BLaER1 treated with 17β-estradiol and CSF1 and Interleukin-3, amounts not matched to agents 10 nM and 100 nM (cell line): Measurements from ENCODE around the gene FRMD7.
"Not testable (repeated sequence)": the region's sequence is repeated elsewhere in the genome, so short reads cannot be mapped to it uniquely, and the experiment has no call there.

ENCODE experiments used
- H3K27ac ChIP-seq, 11 experiments: shearing (Covaris generic); formaldehyde crosslinking; 2 replicates each; pipeline ENCODE4 v1.8.1; 2022
- H3K27me3 ChIP-seq, 11 experiments: shearing (Covaris generic); formaldehyde crosslinking; 2 replicates each; pipeline ENCODE4 v1.8.1; 2022
- H3K36me3 ChIP-seq, 11 experiments: shearing (Covaris generic); formaldehyde crosslinking; 2 replicates each; pipeline ENCODE4 v1.8.1; 2022
- H3K4me1 ChIP-seq, 10 experiments: shearing (Covaris generic); formaldehyde crosslinking; 2 replicates each; pipeline ENCODE4 v1.8.1; 2022
- H3K4me2 ChIP-seq, 11 experiments: shearing (Covaris generic); formaldehyde crosslinking; 2 replicates each; pipeline ENCODE4 v1.8.1; 2022
- H3K4me3 ChIP-seq, 10 experiments: shearing (Covaris generic); formaldehyde crosslinking; 2 replicates each; pipeline ENCODE4 v1.8.1; 2022
- H3K9ac ChIP-seq, 11 experiments: shearing (Covaris generic); formaldehyde crosslinking; 2 replicates each; pipeline ENCODE4 v1.8.1; 2022
- H3K9me3 ChIP-seq, 11 experiments: shearing (Covaris generic); formaldehyde crosslinking; replicated peaks in 1 of 11; 2 replicates each; pipeline ENCODE4 v1.8.1; 2022
- H4K20me1 ChIP-seq, 11 experiments: shearing (Covaris generic); formaldehyde crosslinking; 2 replicates each; pipeline ENCODE4 v1.8.1; 2022
- Cebpa-rat ChIP-seq, 11 experiments: shearing (Covaris generic); IDR thresholded peaks; 2 replicates each; pipeline ENCODE4 v1.8.1; 2022

Gene FRMD7, protein sequence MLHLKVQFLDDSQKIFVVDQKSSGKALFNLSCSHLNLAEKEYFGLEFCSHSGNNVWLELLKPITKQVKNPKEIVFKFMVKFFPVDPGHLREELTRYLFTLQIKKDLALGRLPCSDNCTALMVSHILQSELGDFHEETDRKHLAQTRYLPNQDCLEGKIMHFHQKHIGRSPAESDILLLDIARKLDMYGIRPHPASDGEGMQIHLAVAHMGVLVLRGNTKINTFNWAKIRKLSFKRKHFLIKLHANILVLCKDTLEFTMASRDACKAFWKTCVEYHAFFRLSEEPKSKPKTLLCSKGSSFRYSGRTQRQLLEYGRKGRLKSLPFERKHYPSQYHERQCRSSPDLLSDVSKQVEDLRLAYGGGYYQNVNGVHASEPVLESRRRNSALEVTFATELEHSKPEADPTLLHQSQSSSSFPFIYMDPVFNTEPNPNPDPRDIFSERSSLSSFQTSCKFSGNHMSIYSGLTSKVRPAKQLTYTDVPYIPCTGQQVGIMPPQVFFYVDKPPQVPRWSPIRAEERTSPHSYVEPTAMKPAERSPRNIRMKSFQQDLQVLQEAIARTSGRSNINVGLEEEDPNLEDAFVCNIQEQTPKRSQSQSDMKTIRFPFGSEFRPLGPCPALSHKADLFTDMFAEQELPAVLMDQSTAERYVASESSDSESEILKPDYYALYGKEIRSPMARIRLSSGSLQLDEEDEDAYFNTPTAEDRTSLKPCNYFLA

GRCh38 chrX:132127743-132128142 lies at the start of gene FRMD7:
FRMD7 (minus strand) TSS chrX:132128020; CDS start chrX:132127844, 176 bp downstream.
- Histone ChIP-seq H3K27ac (no peak within 1 kb of the TSS), H3K4me1 (peaks cover 0 to 10% (median 7%) of the 10 kb centered on the region in 10 experiments; a peak in 6 of 20 replicates), H3K9me3 (peaks cover 0 to 6% (median 0%) of the 10 kb centered on the region in 11 experiments; a peak in 1 of 22 replicates), H4K20me1 (peaks cover 0 to 9% (median 0%) of the 10 kb centered on the region in 11 experiments; a peak in 3 of 22 replicates), H3K4me2 (no peak within 1 kb of the TSS), H3K4me3 (no peak within 1 kb of the TSS), H3K27me3 (peaks cover 70 to 88% (median 81%) of the 10 kb centered on the region in 11 experiments), H3K36me3 (no peaks in the 10 kb centered on the region), H3K9ac (no peak within 1 kb of the TSS)
- TF ChIP-seq Cebpa-rat (IDR thresholded peaks at IDR 0.05) = no peak

DNA sequence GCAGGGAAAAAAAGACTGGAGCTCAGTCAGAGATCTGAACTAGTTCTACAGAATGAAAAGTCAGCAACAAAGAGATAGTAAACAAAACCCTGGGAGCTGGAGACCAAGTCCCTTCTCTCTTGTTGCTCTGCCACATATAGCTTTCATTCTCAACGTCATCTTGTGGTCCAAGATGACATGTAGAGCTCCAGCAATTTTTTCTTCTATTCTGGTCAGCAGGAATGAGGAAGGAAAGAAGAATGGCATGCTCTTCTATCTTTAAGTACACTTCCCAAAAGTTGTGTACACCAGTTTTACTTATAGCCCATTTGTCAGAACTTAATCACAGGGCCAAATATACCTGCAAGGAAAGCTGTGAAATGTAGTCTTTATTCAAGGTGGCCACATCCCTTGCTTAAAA lies 45.8 kb upstream of the FRMD7 start:
- Histone ChIP-seq H3K4me3 (no peak overlapping the region), H3K9me3 (0 out of 22 replicates have a peak, but pooled peaks cover 0 to 9% (median 0%) of the 10 kb centered on the region in 11 experiments), H4K20me1 (no peaks in the 10 kb centered on the region; a peak in 3 of 22 replicates), H3K4me1 (peaks cover 0 to 14% (median 6%) of the 10 kb centered on the region in 10 experiments; a peak in 9 of 20 replicates), H3K27ac (no peak overlapping the region; a peak in 1 of 22 replicates), H3K9ac (no peak overlapping the region), H3K36me3 (no peaks in the 10 kb centered on the region), H3K4me2 (peak overlapping the region in 3 of 11 experiments; percentile 17 to 48 (median 28); a peak in 4 of 22 replicates), H3K27me3 (peaks cover 91 to 100% (median 100%) of the 10 kb centered on the region in 11 experiments)
- TF ChIP-seq Cebpa-rat (IDR thresholded peaks at IDR 0.05) = no peak

DNA sequence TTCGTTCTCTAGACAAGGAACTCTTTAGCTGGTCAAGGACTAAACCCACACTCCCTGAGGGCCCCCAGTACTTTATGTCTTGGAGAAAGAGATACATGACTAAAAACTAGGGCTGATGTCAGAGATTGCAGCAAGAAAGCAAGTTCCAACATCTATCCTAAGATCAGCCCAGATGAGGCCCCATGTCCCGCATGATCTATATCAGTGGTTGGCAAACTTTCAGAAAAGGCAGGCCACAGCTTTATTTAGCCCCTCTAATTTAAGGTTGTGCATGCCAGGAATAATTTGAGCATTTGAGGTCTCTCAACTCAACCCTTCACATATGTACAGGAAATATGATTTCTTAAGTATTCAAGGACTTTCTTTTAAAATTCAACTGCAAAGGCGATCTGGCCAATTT lies 44.1 kb upstream of the FRMD7 start:
- Histone ChIP-seq H3K27me3 (peaks cover 98 to 100% (median 100%) of the 10 kb centered on the region in 11 experiments), H3K27ac (no peak overlapping the region), H3K36me3 (no peaks in the 10 kb centered on the region), H3K9ac (no peak overlapping the region), H3K4me1 (peaks cover 0 to 14% (median 6%) of the 10 kb centered on the region in 10 experiments; a peak in 9 of 20 replicates), H3K4me2 (peak overlapping the region in 5 of 11 experiments; percentile 2 to 28 (median 16); a peak in 4 of 22 replicates), H3K4me3 (no peak overlapping the region), H3K9me3 (0 out of 22 replicates have a peak, but pooled peaks cover 0 to 2% (median 0%) of the 10 kb centered on the region in 11 experiments), H4K20me1 (no peaks in the 10 kb centered on the region; a peak in 3 of 22 replicates)
- TF ChIP-seq Cebpa-rat (IDR thresholded peaks at IDR 0.05) = no peak

DNA sequence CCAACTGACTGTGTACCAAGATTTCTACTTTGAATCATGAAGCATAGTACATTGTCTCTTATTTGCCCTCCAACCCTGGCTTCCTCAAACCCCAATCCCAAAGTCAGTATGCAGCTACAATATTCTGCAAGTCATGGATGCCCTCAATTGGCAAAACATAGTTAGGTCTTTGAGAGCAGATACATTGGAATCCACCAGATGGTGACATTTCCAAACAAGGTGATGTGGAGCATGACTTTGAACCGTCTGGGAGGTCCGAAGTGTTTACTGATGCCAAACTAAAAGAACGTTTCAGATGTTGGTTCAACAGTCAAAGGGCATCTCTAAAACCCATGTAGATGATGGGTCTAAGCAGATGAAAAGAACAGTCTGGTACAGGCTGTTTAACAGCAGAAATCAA lies 43.7 kb upstream of the FRMD7 start:
- H3K4me2 ChIP-seq = peak overlapping the region in 4 of 11 experiments; percentile 2 to 28 (median 10); a peak in 1 of 22 replicates
- peaks cover 96 to 100% (median 100%) of the 10 kb centered on the region in 11 experiments for H3K27me3 ChIP-seq
- no peak overlapping the region for H3K27ac ChIP-seq
- no peak overlapping the region for H3K4me3 ChIP-seq
- no peak overlapping the region for H3K9ac ChIP-seq
- TF ChIP-seq Cebpa-rat (IDR thresholded peaks at IDR 0.05) = no peak
- H4K20me1 ChIP-seq = no peaks in the 10 kb centered on the region; a peak in 3 of 22 replicates
- H3K36me3 ChIP-seq = no peaks in the 10 kb centered on the region
- H3K4me1 ChIP-seq = peaks cover 0 to 14% (median 6%) of the 10 kb centered on the region in 10 experiments; a peak in 9 of 20 replicates
- 0 out of 22 replicates have a peak, but pooled peaks cover 0 to under 1% (median 0%) of the 10 kb centered on the region in 11 experiments for H3K9me3 ChIP-seq

DNA sequence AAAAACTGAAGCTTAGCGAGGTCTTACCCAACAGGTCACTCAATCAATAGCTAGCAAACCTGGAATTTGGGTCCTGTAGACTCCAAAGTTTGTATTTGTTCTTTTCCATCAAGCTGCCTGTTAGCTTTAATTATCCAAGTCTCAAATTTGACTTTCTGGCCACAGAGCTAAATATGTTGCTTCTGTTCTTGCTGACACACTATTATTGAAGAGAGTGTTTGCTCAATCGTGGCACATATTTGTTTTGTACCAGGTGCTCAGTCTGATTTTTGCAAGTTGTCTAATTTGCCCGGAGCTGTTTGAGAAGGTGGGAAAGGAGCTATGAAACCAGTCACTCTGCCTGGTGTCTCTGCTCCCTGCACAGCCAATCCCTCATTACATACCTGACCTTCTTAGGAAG lies 41.7 kb upstream of the FRMD7 start:
- Histone ChIP-seq H3K9ac (no peak overlapping the region), H3K4me1 (peaks cover 0 to 14% (median 6%) of the 10 kb centered on the region in 10 experiments; a peak in 9 of 20 replicates), H3K27me3 (peaks cover 83 to 100% (median 95%) of the 10 kb centered on the region in 11 experiments), H3K9me3 (peaks cover 8 to 20% (median 14%) of the 10 kb centered on the region in 11 experiments; a peak in 21 of 22 replicates), H3K27ac (no peak overlapping the region), H3K4me3 (no peak overlapping the region), H3K36me3 (no peaks in the 10 kb centered on the region), H3K4me2 (no peak overlapping the region), H4K20me1 (no peaks in the 10 kb centered on the region; a peak in 3 of 22 replicates)
- no peak for TF ChIP-seq Cebpa-rat (IDR thresholded peaks at IDR 0.05)

DNA sequence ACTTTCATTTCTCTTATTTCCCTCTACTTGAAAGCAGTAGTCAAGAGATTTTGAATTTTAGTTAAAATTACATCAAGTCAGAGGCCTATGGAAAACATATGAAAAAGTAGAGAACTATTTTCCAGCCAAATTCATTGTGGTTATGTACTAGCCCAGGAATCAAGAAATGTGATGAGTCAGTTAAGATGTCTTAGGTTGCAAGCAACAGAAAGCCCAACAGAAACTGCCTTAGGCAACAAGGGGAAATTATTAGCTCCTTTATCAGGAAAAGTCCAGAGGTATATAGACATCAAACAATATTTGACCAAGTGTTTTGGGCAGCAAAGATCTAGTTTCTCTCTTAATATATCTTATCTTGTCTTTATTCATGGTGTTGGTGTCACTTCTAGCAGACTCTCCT lies 37.8 kb upstream of the FRMD7 start:
- no peak overlapping the region for H3K4me3 ChIP-seq
- TF ChIP-seq Cebpa-rat (IDR thresholded peaks at IDR 0.05) = no peak
- no peak overlapping the region for H3K27ac ChIP-seq
- peaks cover 44 to 79% (median 65%) of the 10 kb centered on the region in 11 experiments for H3K27me3 ChIP-seq
- H3K4me1 ChIP-seq = no peaks in the 10 kb centered on the region
- no peaks in the 10 kb centered on the region for H3K36me3 ChIP-seq
- no peak overlapping the region for H3K4me2 ChIP-seq
- H3K9ac ChIP-seq = no peak overlapping the region
- peaks cover 26 to 45% (median 38%) of the 10 kb centered on the region in 11 experiments for H3K9me3 ChIP-seq
- H4K20me1 ChIP-seq = no peaks in the 10 kb centered on the region; a peak in 1 of 22 replicates

DNA sequence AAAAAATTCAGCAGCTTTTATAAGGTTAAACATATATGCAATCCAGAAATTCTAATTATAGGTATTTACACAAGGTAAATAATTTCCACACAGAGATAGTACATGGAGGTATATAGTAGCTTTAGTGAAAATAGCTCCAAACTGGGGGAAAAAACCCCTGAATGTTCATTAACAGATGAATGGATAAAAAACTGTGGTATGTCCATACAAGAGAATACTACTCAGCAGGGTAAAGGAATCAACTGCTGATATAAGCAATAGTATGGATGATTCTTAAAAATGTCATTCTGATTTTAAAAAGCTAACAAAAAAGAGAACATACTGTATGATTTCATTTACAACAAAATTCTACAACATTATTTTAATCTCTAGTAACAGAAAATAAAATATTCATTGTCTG lies 37.2 kb upstream of the FRMD7 start:
- Histone ChIP-seq H4K20me1 (no peaks in the 10 kb centered on the region; a peak in 1 of 22 replicates), H3K27ac (no peak overlapping the region), H3K27me3 (peaks cover 38 to 72% (median 59%) of the 10 kb centered on the region in 11 experiments), H3K4me1 (no peaks in the 10 kb centered on the region), H3K4me3 (no peak overlapping the region), H3K9me3 (peaks cover 26 to 45% (median 38%) of the 10 kb centered on the region in 11 experiments), H3K4me2 (no peak overlapping the region), H3K9ac (no peak overlapping the region), H3K36me3 (no peaks in the 10 kb centered on the region)
- TF ChIP-seq Cebpa-rat (IDR thresholded peaks at IDR 0.05) = no peak

DNA sequence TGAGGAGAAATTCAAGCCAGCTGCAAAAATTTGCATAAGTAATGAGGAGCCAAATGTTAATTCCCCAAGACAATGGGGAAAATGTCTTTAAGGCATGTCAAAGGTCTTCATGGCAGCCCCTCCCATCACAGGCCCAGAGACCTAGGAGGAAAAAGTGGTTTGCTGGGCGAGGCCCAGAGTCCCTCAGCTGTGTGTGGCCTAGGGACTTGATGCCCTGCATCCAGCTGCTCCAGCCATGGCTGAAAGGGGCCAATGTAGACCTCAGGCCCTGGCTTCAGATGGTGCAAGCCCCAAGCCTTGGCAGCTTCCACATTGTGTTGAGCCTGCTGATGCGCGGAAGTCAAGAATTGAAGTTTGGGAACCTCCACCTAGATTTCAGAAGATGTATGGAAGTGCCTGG lies 35.3 kb upstream of the FRMD7 start:
- not testable (repeated sequence) for H4K20me1 ChIP-seq, H3K27ac ChIP-seq, H3K4me1 ChIP-seq, H3K4me2 ChIP-seq, H3K4me3 ChIP-seq, H3K36me3 ChIP-seq, H3K9ac ChIP-seq
- H3K9me3 ChIP-seq = peaks cover 26 to 45% (median 38%) of the 10 kb centered on the region in 11 experiments
- H3K27me3 ChIP-seq = peaks cover 19 to 53% (median 42%) of the 10 kb centered on the region in 11 experiments; a peak in 20 of 22 replicates

- Histone ChIP-seq H3K36me3 (no peaks in the 10 kb centered on the region), H3K27ac (no peak overlapping the region)
Measured at GRCh38 chrX:132153166-132153565, 25.3 kb upstream of the FRMD7 start.

More at GRCh38 chrX:132153166-132153565, 25.3 kb upstream of the FRMD7 start:
- Histone ChIP-seq H3K4me1 (no peaks in the 10 kb centered on the region), H4K20me1 (no peaks in the 10 kb centered on the region), H3K4me3 (no peak overlapping the region), H3K9ac (no peak overlapping the region), H3K9me3 (peaks cover 0 to 5% (median 0%) of the 10 kb centered on the region in 11 experiments; a peak in 1 of 22 replicates), H3K4me2 (no peak overlapping the region), H3K27me3 (peaks cover 55 to 71% (median 63%) of the 10 kb centered on the region in 11 experiments)
- no peak for TF ChIP-seq Cebpa-rat (IDR thresholded peaks at IDR 0.05)
